ENCODE measurements around the gene CYGB. TPM values are rescaled to one million over a fixed set of nuclear protein-coding genes. Genes with fewer than 3 reads are reported as not detected.

CYGB gene
- 100 to 1,000 TPM in 1 of 2 donors, 10 to 100 TPM in 1; 58.8 to 118 TPM for total RNA-seq

GRCh38 chr17:76537578-76538280 lies at the start of gene CYGB:
Gene CYGB (minus strand): TSS chr17:76537709. CDS start chr17:76537542, 167 bp downstream.

GRCh38 chr17:76585649-76586593 lies 48.4 kb upstream of the CYGB start, which contains the start of gene ST6GALNAC2:
Gene ST6GALNAC2 (minus strand): TSS chr17:76585860. CDS start chr17:76585808, 52 bp downstream.

GRCh38 chr17:76539631-76540271 lies 2.2 kb upstream of the CYGB start, which contains the start of gene PRCD:
Gene PRCD (plus strand): TSS chr17:76540044. CDS start chr17:76540142, 98 bp downstream.

GRCh38 chr17:76501018-76501826 lies 36.3 kb downstream of the CYGB start, which contains the start of gene RHBDF2:
Gene RHBDF2 (minus strand): TSS chr17:76501423. CDS start chr17:76481524, 19,899 bp downstream.

Small RNAs within 50 kb of the gene (small RNA-seq; reads per million reads assigned to genes)
- gene SNORD1A = 0 reads per million in 2 donors
- gene SNORD1B = 2,961 to 3,301 reads per million in 2 donors

Other genes with a start within 250 kb of the CYGB start
- gene QRICH2, start 229.4 kb downstream of the CYGB start, total RNA-seq = 1 to 10 TPM; 1.0 to 1.3 TPM
- 10 to 100 TPM; 37.9 to 61.6 TPM for gene PRPSAP1, start 183.8 kb downstream of the CYGB start, total RNA-seq
- gene SPHK1, start 153.1 kb downstream of the CYGB start, total RNA-seq = 10 to 100 TPM; 28.6 to 93.2 TPM
- 10 to 100 TPM; 31.0 to 31.7 TPM for gene UBE2O, start 84.6 kb downstream of the CYGB start, total RNA-seq
- gene AANAT, start 70.1 kb downstream of the CYGB start, total RNA-seq = not detected
- gene RHBDF2, start 36.3 kb downstream of the CYGB start, total RNA-seq = 10 to 100 TPM; 19.6 to 27.0 TPM
- 1 to 10 TPM; 6.7 to 8.6 TPM for gene PRCD, start 2.3 kb upstream of the CYGB start, total RNA-seq
- 100 to 1,000 TPM in 1 of 2 donors, 10 to 100 TPM in 1; 64.3 to 149 TPM for gene ST6GALNAC2, start 48.2 kb upstream of the CYGB start, total RNA-seq
- gene ST6GALNAC1, start 106.0 kb upstream of the CYGB start, total RNA-seq = not detected
- gene MXRA7, start 173.3 kb upstream of the CYGB start, total RNA-seq = 10 to 100 TPM; 51.6 to 52.9 TPM
- gene JMJD6, start 188.9 kb upstream of the CYGB start, total RNA-seq = 10 to 100 TPM; 10.3 to 24.3 TPM
- gene METTL23, start 189.1 kb upstream of the CYGB start, total RNA-seq = 10 to 100 TPM; 27.9 to 39.3 TPM
- 100 to 1,000 TPM; 109 to 245 TPM for gene SRSF2, start 199.6 kb upstream of the CYGB start, total RNA-seq
- gene MFSD11, start 200.4 kb upstream of the CYGB start, total RNA-seq = 10 to 100 TPM; 17.3 to 29.3 TPM

Measured in melanocyte of skin (primary cell).